SJCRH30 (cell line): ENCODE measurements around the gene MPZL2. TPM values are rescaled to one million over a fixed set of nuclear protein-coding genes. Genes with fewer than 3 reads are reported as not detected.

Experiments
- DNase-seq, 2 experiments: peaks; one replicate each; pipeline ENCODE4 v3.0.0-alpha.2; 2015 to 2020
- H3K27ac ChIP-seq: fragments of 250-450 bp; sonication (Bioruptor Pico); 2 replicates; pipeline ENCODE4 v1.5.1; 2020; ENCODE audit warnings: mild to moderate bottlenecking, moderate library complexity
- H3K27me3 ChIP-seq: fragments of 250-450 bp; sonication (Bioruptor Pico); 2 replicates; pipeline ENCODE4 v1.5.1; 2020; ENCODE audit warnings: mild to moderate bottlenecking, moderate library complexity
- H3K36me3 ChIP-seq: fragments of 250-450 bp; sonication (Bioruptor Pico); 2 replicates; pipeline ENCODE4 v1.5.1; 2020; ENCODE audit warnings: mild to moderate bottlenecking, moderate library complexity
- H3K4me1 ChIP-seq: fragments of 250-450 bp; sonication (Bioruptor Pico); 2 replicates; pipeline ENCODE4 v1.5.1; 2020; ENCODE audit warnings: mild to moderate bottlenecking, moderate library complexity
- H3K4me3 ChIP-seq: fragments of 250-450 bp; sonication (Bioruptor Pico); 2 replicates; pipeline ENCODE4 v1.5.1; 2020; ENCODE audit warnings: mild to moderate bottlenecking, moderate library complexity
- H3K9me3 ChIP-seq: fragments of 250-450 bp; sonication (Bioruptor Pico); replicated peaks from 2 replicates; pipeline ENCODE4 v1.5.1; 2020; ENCODE audit warnings: mild to moderate bottlenecking, moderate library complexity
- total RNA-seq: library from RNA; depleted of rRNA; stranded (reverse); fragments of >200 nt; shearing (Covaris generic); gene quantifications from 2 replicates; pipeline ENCODE4 v1.2.3, GENCODE V29; 2014

Gene MPZL2
- total RNA-seq, 1 experiment from 2014 or later = not detected

- no peaks in the 10 kb centered on the region for H3K27me3 ChIP-seq
- no peak overlapping the region for H3K27ac ChIP-seq
- DNase-seq = no peak
- H3K9me3 ChIP-seq = no peaks in the 10 kb centered on the region
- H3K4me3 ChIP-seq = no peak overlapping the region
- no peaks in the 10 kb centered on the region for H3K4me1 ChIP-seq
- H3K36me3 ChIP-seq = no peaks in the 10 kb centered on the region
Measured at GRCh38 chr11:118239509-118240205, 24.4 kb downstream of the MPZL2 start.

- H3K27me3 ChIP-seq = no peaks in the 10 kb centered on the region
- H3K9me3 ChIP-seq = no peaks in the 10 kb centered on the region
- H3K4me3 ChIP-seq = no peak overlapping the region
- no peaks in the 10 kb centered on the region for H3K36me3 ChIP-seq
- no peak for DNase-seq
- H3K27ac ChIP-seq = no peak overlapping the region
- H3K4me1 ChIP-seq = no peaks in the 10 kb centered on the region
Measured at GRCh38 chr11:118238929-118239328, 25.2 kb downstream of the MPZL2 start.

GRCh38 chr11:118238421-118238820 lies 25.7 kb downstream of the MPZL2 start:
- no peak for DNase-seq
- Histone ChIP-seq H3K4me3 (no peak overlapping the region), H3K27ac (no peak overlapping the region), H3K9me3 (no peaks in the 10 kb centered on the region), H3K27me3 (no peaks in the 10 kb centered on the region), H3K4me1 (no peaks in the 10 kb centered on the region), H3K36me3 (no peaks in the 10 kb centered on the region)

GRCh38 chr11:118236170-118236569 lies 27.9 kb downstream of the MPZL2 start:
- Histone ChIP-seq H3K9me3 (no peaks in the 10 kb centered on the region), H3K36me3 (no peaks in the 10 kb centered on the region), H3K4me3 (no peak overlapping the region), H3K27me3 (no peaks in the 10 kb centered on the region), H3K27ac (no peak overlapping the region), H3K4me1 (no peaks in the 10 kb centered on the region)
- DNase-seq = no peak

GRCh38 chr11:118234833-118235232 lies 29.3 kb downstream of the MPZL2 start:
- DNase-seq = no peak
- Histone ChIP-seq H3K9me3 (no peaks in the 10 kb centered on the region), H3K27ac (no peak overlapping the region)

GRCh38 chr11:118233850-118234249 lies 30.2 kb downstream of the MPZL2 start:
- Histone ChIP-seq H3K27ac (no peak overlapping the region), H3K27me3 (no peaks in the 10 kb centered on the region), H3K9me3 (no peaks in the 10 kb centered on the region), H3K4me3 (no peak overlapping the region), H3K36me3 (no peaks in the 10 kb centered on the region), H3K4me1 (no peaks in the 10 kb centered on the region)
- DNase-seq = no peak

More at GRCh38 chr11:118234833-118235232, 29.3 kb downstream of the MPZL2 start:
- Histone ChIP-seq H3K36me3 (no peaks in the 10 kb centered on the region), H3K4me3 (no peak overlapping the region), H3K27me3 (no peaks in the 10 kb centered on the region), H3K4me1 (no peaks in the 10 kb centered on the region)

- Histone ChIP-seq H3K27ac (no peak overlapping the region), H3K36me3 (no peaks in the 10 kb centered on the region), H3K27me3 (no peaks in the 10 kb centered on the region), H3K4me3 (no peak overlapping the region), H3K9me3 (no peaks in the 10 kb centered on the region), H3K4me1 (no peaks in the 10 kb centered on the region)
- no peak for DNase-seq
Measured at GRCh38 chr11:118233377-118233776, 30.7 kb downstream of the MPZL2 start.

GRCh38 chr11:118232659-118233058 lies 31.4 kb downstream of the MPZL2 start:
- DNase-seq = no peak
- Histone ChIP-seq H3K9me3 (no peaks in the 10 kb centered on the region), H3K27me3 (no peaks in the 10 kb centered on the region), H3K36me3 (no peaks in the 10 kb centered on the region), H3K4me1 (no peaks in the 10 kb centered on the region), H3K4me3 (no peak overlapping the region), H3K27ac (no peak overlapping the region)

GRCh38 chr11:118231461-118231860 lies 32.6 kb downstream of the MPZL2 start:
- Histone ChIP-seq H3K27me3 (no peaks in the 10 kb centered on the region), H3K4me3 (no peak overlapping the region), H3K9me3 (no peaks in the 10 kb centered on the region), H3K4me1 (no peaks in the 10 kb centered on the region), H3K27ac (no peak overlapping the region), H3K36me3 (no peaks in the 10 kb centered on the region)
- DNase-seq = no peak

- Histone ChIP-seq H3K4me1 (no peaks in the 10 kb centered on the region), H3K4me3 (no peak overlapping the region), H3K9me3 (no peaks in the 10 kb centered on the region), H3K27me3 (no peaks in the 10 kb centered on the region), H3K36me3 (no peaks in the 10 kb centered on the region), H3K27ac (no peak overlapping the region)
- no peak for DNase-seq
Measured at GRCh38 chr11:118230088-118230487, 34.0 kb downstream of the MPZL2 start.

- Histone ChIP-seq H3K4me1 (no peaks in the 10 kb centered on the region), H3K4me3 (no peak overlapping the region), H3K27ac (no peak overlapping the region), H3K9me3 (no peaks in the 10 kb centered on the region), H3K36me3 (no peaks in the 10 kb centered on the region), H3K27me3 (no peaks in the 10 kb centered on the region)
- DNase-seq = no peak
Measured at GRCh38 chr11:118229274-118229847, 34.7 kb downstream of the MPZL2 start.

GRCh38 chr11:118227865-118228785 lies 36.0 kb downstream of the MPZL2 start:
- Histone ChIP-seq H3K4me3 (no peak overlapping the region), H3K4me1 (no peaks in the 10 kb centered on the region), H3K27ac (no peak overlapping the region), H3K36me3 (no peaks in the 10 kb centered on the region), H3K27me3 (no peaks in the 10 kb centered on the region), H3K9me3 (no peaks in the 10 kb centered on the region)
- DNase-seq = no peak

- no peaks in the 10 kb centered on the region for H3K4me1 ChIP-seq
- no peak for DNase-seq
- H3K27me3 ChIP-seq = no peaks in the 10 kb centered on the region
- H3K4me3 ChIP-seq = no peak overlapping the region
- H3K9me3 ChIP-seq = no peaks in the 10 kb centered on the region
- H3K36me3 ChIP-seq = no peaks in the 10 kb centered on the region
- H3K27ac ChIP-seq = no peak overlapping the region
Measured at GRCh38 chr11:118226781-118227180, 37.3 kb downstream of the MPZL2 start.

GRCh38 chr11:118226296-118226695 lies 37.8 kb downstream of the MPZL2 start:
- H3K36me3 ChIP-seq = no peaks in the 10 kb centered on the region
- no peak overlapping the region for H3K4me3 ChIP-seq
- no peaks in the 10 kb centered on the region for H3K9me3 ChIP-seq
- H3K4me1 ChIP-seq = no peaks in the 10 kb centered on the region
- H3K27me3 ChIP-seq = no peaks in the 10 kb centered on the region
- no peak for DNase-seq
- H3K27ac ChIP-seq = no peak overlapping the region

- Histone ChIP-seq H3K4me1 (no peaks in the 10 kb centered on the region), H3K9me3 (no peaks in the 10 kb centered on the region), H3K4me3 (no peak within 1 kb of the TSS), H3K36me3 (no peaks in the 10 kb centered on the region), H3K27me3 (no peaks in the 10 kb centered on the region), H3K27ac (no peak within 1 kb of the TSS)
- DNase-seq = no peak
Measured at GRCh38 chr11:118224511-118225188, 39.4 kb downstream of the MPZL2 start, which contains the start of gene JAML. JAML (minus strand) TSS chr11:118225011; CDS start chr11:118214866, 10,145 bp downstream.
